HG02943 (cell line): ENCODE results near the gene OSTF1.
A peak's percentile ranks its signal among the peaks of the same experiment; 100 is the strongest.

ENCODE experiments used
- ATAC-seq: cut with Tn5 transposase; IDR thresholded peaks from one replicate; pipeline ENCODE4 v1.9.1; 2021; ENCODE audit warnings: mild to moderate bottlenecking, low read depth, moderate library complexity; ENCODE audit not compliant: unreplicated experiment

OSTF1 gene

DNA sequence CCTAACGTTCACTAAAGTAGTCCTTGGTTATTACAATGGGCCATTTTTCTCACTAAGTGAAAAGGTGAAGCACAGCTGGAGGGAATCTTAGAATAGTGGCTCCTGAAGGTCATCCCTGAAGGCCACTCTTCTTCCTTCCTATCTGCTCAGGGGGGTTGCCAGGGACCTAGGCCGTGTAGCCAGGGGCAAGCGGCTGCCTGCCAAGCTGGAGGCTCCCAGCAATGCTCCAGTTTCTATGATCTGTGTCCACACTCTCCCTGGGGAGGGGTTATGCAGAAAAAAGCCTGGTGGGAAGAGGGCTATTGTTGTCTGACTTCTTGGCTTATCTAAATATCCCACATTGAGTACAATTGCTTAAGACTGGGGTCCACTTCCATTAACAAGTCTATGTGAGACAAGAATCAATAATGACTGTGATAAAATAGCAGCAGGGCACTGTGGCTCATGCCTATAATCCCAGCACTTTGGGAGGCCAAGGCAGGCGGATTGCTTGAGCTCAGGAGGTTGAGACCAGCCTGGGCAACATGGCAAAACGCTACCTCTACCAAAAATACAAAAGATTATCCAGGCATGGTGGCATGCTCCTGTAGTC, 4.1 kb upstream of the OSTF1 start:
- no peak for ATAC-seq

DNA sequence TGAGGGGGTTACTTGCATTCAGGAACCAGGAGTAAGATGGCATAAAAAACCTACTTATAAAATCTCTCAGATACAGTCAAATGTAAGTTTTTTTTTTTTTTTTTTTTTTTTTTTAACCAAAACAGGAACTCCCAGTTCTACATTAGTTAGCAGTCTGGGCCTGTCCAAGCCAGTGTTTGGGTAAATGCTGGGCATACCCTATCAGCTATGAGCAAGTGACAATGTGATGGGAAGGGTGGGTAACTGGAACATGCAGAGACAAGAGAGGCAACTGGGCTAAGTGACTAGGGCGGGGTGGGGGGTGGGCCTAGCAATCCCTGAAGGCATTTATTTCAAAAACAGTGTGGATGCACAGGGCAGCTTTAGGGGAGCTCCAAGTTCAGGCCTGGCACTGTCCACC, 2.7 kb upstream of the OSTF1 start:
- no peak for ATAC-seq

DNA sequence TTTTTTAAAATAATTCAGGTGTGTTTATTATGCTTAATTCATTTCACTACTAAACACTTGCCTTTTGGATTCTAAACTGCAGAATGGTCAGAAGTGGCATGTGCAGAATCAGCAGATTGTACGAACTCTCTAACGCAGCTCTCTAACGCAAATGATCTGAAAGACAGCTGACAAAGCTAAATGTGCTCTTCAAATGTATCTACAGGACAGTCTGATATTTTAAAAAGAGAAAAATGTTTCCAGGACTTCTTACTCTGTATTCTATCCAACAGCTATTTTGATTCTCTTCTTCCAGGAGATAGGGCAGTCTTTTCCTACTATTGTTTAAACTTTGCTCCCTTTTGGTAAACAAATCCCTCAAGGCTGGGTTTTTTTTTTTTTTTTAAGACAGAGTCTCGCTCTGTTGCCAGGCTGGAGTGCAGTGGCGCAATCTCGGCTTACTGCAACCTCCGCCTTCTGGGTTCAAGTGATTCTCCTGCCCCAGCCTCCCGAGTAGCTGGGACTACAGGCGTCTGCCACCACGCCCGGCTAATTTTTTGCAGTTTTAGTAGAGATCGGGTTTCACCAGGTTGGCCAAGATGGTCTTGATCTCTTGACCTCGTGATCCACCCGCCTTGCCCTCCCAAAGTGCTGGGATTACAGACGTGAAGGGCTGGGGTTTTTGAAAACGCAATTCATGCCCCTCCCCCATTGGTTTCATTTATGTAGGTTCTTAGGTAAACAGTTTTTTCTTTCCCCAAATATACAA, 1.6 kb upstream of the OSTF1 start:
- no peak for ATAC-seq

DNA sequence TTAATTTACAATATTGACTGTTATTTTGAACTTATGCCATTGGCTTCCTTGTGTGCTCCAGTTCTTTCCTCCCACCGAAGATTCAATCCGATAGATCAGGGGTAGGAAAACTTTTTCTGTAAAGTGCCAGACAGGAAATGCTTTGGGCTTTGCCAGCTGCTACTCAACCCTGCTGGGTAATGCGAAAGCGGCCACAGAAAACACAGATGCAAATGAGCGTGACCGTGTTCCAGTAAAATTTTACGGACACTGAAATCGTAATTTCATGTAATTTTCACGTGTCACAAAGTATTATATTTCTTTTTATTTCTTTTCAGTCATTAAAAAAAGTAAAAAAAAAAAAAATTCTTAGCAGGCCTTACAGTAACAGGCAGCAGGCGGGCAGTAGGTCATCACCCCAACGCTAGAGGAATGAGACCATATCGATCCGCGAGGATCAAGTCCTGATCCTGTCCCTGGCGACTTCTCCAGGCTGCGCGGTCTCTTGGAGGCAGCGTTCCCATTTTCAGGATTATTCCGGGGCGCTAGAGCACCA, 958 bp upstream of the OSTF1 start:
- peak; percentile 35 for ATAC-seq

DNA sequence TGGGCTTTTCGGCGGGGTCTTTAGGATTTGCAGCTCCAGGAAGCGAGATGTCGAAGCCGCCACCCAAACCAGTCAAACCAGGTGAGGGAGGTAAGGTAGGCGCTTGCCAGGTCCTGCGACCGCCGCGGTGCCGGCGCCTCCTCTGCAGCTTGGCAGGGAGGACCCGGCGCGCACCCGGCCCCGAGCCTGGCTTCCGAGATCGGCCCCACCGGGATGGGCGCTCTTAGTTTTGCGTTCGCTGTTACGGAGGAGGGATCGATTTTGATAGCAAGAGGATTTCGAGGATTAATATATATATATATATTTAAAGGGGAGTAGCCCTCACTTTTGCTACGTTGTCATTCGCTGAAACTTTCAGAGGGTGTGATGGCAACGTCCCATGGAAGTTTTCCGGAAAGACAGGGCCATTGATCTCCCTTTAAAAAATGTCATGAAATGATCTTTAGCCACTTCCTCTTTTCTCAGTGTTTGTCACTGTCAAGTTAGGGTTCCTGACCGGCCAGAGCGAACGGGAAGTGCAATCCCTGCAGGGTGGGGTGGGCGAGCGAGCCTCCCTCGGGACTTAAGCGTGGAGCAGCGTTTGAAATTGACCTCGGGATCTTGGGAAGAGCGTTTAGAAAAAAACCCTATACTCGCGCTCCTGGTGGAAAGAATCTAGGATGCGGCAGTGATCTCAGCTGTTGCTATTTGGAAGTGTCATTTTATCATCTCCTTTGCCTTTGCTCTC, 495 bp downstream of the OSTF1 start:
- peak; percentile 42 for ATAC-seq

DNA sequence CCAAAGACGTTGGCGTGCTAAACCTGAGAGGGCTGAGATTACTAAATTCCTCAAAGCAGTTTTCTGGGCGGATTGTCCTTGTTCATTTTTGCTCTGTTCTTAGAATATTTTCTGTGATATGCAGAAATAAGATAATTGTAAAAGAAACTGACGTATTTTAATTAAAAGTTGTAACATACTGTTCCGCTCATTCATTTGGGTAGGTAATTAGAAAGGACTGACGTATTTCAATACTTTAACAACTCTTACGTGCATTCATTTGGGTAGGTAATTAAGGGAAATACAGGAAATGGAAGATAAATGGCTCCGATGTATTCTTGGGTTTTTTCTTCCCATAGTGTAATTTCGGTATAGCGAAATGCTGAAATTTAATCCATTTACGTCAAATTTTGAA, 1.1 kb downstream of the OSTF1 start:
- ATAC-seq, result no peak

DNA sequence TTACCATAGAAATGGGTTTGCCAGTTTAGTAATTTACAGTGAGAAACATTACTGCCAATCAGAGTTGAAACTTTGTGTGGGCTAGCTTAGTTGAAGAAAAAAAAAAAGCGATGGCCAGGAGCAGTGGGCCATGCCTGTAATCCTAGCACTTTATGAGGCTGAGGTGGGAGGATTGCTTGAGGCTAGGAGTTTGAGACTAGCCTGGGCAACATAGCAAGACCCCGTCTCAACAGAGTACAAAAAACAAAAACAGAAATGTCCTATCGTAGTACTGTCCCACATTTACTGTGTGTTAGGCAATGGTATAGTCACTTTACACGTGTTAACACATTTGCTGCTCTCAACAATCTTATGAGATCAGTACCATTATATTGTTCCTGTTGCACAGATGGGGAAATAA, 2.3 kb downstream of the OSTF1 start:
- no peak for ATAC-seq

DNA sequence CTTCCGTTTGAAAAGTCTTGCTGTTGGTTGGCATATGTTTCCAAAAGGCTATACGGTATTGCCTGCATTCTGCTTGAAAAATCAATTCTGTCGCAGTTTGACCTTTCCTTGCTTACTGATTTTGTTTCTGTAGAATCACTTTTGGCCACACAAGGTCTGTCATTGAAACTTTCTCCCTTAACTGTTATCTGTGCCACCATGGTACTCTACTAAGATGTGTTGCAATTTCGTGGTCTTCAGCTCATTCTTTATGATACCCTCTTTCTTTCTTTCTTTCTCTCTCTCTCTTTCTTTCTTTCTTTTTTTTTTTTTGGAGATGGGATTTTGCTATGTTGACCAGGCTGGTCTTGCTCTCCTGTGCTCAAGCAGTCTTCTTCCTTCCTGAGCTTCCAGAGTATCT, 4.5 kb downstream of the OSTF1 start:
- no peak for ATAC-seq

DNA sequence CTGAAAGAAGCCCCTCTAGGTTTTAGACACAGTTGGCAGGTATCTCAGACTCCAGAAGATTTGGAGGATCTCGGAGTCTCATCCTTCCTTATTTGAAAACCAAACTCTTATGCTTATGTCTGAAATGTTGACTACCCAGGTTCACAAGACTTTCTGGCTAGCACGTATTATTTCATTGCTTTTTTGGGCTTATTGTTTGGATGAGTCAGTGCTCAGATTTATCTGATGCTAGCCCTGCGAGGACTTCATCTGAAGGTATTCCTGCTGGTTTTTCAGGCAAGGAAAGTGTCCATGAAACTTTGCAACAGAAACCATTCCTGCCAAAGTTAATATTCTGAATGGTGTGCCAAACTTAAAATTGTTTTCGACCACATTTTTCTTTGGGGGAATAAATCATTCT, 8.5 kb downstream of the OSTF1 start:
- no peak for ATAC-seq

DNA sequence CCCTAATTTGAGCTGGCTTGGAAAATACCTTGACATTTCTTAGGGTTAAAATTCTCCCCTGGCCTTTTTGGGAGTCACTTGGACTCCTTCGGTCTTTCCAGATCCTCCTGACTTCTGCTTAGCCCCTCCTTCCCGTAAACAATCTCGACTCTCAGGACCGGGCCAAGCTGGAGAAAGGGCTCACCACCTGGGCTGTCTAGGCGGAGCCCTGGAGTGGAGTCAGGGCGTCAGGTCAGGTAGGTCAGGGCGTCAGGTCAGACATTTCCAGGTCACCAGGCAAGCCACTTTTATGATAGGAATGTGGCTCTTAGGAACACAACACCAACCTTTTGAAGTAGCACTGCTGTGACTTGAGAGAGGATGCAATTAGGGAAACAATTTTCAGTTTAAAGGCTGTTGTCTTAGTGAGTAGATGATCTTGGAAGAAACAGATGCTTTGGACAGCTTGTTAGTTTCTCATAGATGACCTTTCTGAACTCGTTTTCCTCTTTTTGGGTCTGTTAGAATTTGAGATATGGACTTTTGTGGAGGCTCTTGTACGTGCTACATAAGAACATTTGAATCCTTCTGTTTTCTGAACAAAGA, 12.8 kb downstream of the OSTF1 start:
- no peak for ATAC-seq

DNA sequence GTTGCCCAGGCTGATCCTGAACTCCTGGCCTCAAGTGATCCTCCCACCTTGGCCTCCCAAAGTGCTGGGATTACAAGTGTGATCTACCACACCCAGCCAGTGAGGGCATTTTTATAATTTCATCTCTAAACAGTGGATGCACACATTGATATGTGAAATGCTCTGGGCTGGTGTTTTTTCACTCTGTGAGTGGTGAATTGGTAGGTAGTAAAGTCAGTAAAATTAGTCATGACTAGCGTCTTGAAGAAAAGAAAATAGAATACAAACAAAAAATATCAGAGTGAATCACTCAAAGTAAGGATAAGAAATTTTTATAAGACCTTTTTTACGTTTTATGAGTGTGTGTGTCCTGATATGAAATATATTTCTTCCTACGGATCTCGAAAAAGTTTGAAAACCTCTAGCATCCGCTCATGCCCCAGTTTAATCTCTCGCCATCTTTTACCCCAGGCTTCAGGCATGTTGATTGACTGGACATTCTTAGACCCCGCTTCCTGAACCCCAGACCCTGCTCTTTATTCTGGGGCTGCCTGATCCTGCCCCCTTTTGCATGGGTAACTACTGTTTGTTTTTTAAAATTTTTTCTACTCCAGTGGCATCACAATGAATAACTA, 14.0 kb downstream of the OSTF1 start:
- ATAC-seq, result no peak

DNA sequence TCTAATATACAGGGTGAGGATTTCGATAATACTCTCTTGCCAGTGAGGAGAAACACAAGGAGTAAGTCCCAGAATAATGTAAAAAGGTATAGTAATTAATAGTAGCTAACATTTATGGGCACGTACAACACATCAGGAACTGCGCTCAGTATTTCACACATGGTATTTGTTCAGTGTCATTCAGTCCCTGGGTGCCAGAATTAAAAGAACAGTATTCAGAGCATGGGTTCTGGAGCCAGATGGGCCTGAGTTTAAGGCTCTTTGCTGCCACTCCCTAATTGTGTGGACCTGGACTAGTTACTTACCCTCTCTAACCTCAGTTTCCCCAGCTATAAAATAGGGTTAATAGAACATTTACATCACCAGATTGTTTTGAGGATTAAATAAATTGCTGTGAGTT, 16.3 kb downstream of the OSTF1 start:
- ATAC-seq, result no peak

DNA sequence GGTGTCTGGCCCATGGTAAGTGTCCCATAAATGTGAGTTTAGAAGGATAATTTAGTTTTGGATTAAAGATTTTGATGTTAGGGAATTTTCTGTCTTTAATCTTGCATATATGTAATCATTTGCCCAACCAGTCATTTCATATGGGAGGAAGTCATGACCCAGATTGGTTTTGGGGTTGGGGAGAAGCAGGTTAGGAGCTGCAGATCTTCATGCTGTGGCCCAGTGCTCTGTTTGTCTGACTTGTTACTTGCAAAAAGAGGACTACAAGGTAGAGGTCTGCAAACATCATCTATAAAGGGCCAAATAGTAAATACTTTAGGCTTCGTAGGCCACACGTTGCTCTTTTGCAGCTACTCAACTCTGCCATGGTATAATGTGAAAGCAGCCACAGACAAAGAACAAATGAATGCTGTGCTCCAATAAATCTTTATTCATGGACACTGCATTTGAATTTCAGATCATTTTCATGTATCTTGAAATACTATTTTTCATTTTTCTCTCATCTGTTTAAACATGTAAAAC, 16.8 kb downstream of the OSTF1 start:
- ATAC-seq, result no peak

DNA sequence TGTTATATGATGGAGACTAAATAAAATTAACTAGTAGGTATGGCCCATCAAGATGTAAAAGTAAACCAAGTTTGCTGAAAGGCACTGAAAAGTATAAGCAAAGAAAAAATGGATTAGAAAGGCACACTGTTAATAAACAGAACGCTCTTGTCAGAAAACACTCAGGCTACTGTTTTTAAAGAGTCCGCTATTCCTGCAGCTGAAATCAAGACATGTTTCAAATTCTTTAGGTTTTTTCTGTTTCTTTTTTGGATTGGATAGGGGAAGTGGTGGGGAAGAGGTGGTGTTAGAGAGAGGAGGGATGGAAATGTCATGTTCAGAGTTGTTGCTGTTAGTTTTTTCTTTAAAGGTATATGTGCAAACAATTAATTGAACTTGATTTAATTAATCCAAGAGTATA, 17.5 kb downstream of the OSTF1 start:
- ATAC-seq, result no peak

DNA sequence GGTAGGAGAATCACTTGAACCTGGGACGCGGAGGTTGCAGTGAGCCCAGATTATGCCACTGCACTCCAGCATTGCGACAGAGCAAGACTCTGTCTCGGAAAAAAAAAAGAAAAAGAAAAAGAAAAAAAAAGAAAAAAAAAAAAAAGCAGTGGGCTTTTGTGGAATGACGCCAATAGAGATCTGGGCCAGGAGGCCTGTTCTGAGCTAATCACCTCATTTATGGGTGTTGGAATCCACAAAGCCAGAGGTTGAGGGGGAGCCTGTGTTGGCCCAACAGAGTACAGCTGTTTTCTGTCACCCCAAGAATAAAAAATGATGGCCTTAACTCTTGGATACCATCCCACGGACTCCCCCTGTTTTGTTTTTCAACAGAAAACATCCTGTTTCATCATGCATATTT, 18.5 kb downstream of the OSTF1 start:
- no peak for ATAC-seq

DNA sequence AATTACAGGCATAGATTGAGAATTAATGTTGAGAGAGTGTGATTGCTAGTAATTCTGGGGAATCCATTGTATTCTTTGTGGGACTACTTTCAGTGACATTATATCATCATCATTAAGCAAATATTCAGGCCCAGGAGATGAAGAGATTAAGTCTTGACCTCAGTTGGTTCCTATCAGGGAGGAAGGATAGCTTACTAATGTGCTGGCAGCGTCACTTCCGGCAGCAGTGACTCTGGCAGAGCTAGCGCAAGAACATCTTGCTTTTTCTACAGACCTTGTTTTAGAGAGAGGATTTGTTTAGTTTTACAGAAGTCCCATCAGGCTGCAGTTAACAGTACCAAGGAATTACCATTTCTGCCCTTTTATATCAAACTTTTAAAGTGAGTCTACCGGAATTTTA, 20.3 kb downstream of the OSTF1 start:
- ATAC-seq, result no peak

DNA sequence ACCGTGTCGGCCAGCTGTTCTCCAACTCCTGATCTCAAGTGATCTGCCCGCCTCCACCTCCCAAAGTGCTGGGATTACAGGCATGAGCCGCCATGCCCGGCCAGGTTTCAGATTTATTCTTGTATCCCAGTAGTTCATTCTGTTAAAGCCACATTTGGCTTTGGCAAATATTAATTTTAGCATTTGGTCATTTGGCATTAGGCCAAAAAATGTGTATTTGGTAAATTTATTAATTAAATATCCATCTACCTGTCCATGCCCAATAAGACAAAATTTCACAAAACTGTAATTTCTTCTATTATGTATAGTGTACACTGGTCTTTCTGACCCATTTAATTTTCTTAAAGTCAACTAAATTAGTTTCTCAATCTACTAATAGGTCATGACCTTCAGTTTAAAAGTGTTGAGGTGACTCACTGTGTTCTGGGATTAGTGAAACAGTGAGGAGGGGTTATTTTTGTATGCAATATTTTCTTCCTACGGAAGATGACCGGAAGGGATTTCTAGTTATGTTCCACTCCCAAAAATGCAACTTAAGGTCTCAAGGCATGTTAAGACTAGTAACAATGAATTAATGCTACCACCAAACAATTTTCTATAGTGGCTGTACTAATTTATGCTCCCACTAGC, 21.0 kb downstream of the OSTF1 start:
- no peak for ATAC-seq

DNA sequence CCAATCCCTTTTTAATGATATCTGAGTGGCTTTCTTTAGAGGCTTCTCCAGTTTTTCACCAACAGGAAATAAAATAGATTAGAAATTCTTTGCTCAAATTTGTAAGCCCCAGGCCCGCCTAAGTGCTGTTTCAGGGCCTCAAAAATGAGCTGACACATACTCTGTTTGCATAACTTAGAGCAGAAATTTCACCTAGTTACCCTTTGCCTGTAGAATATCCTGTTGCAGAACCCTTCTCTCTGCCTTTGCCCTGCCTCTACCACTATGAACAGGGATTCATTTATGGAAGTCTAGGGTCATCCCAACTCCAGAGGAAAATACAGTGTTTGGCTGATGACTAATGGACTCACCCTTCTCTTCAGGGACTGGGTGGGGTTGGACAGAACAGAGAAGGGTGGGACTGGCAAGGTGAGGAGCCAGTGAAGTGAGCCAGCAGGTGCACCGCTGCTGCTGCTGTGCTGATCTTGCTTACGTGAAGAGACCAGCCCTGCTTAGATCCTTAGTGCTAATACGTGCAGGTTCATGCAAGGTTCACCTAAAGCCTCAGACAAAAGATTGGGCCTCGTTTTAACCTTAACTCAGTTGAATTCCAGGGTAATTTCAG, 22.8 kb downstream of the OSTF1 start:
- ATAC-seq, result no peak

DNA sequence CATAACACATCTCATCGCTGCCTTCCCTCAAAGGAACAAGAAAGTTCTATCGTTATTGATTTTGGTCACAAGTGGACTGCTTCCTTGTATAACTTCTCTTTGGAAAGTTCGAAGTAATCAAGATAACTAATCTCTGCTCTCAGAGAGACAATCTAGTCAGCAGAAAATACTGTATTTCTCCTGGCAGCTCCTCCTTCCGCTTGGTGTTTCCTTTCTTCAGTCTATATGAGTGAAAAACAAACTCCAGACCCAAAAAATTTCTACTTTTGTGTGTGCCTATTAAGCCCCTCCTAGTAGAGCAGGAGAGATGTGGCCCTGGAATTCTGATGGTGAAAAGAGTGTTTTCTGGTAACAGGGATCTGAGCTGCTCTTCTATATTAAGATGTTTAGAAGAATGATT, 24.5 kb downstream of the OSTF1 start:
- ATAC-seq, result no peak

DNA sequence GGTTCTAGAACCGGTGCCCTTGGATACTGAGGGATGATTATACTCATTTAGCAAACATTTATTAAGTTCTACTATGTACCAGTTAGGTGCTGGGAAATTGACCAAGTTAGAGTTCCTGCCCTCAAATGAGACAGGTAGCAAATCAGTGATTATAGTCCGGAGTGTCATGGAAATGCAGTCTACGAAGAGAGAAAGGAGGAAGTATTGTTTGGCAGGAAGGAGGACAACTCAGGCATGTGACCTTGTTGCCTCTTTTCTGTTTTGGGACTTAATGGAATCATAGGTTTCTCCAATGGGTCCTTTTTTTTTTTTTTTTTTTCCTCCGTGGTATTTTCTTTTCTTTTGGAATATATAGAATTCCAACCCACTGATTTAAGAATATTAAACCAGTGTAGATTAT, 28.0 kb downstream of the OSTF1 start:
- ATAC-seq, result no peak
